NCI-H187 treated with DMSO at 0.1 percent for 48 hours (cell line): ENCODE measurements around the gene S100A14.
"Not testable (repeated sequence)": the region's sequence is repeated elsewhere in the genome, so short reads cannot be mapped to it uniquely, and the experiment has no call there.

Experiments used
- DNase-seq: peaks from one replicate; lab custom pipeline; 2025; lab: John Stamatoyannopoulos, UW

The S100A14 gene

DNA sequence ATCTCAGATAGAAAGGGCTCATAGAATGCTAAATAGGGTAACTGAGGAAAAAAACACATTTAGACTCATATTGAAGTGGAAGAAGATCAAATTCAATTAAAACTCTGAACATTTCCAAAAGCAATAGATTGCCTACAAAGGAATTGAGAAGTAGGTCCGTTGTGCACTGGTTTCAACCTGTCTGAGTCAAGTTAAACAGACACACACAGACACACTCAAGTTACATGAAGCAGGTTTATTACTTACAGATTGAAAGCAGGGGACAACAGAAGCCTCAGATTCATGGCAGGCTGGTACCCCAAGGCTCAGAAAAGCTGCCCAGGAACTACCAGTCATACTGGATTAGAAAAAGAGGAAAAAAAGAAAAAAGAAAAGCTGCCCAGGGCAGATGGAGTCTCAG is 29.8 kb downstream of the S100A14 start:
- no peak for DNase-seq

DNA sequence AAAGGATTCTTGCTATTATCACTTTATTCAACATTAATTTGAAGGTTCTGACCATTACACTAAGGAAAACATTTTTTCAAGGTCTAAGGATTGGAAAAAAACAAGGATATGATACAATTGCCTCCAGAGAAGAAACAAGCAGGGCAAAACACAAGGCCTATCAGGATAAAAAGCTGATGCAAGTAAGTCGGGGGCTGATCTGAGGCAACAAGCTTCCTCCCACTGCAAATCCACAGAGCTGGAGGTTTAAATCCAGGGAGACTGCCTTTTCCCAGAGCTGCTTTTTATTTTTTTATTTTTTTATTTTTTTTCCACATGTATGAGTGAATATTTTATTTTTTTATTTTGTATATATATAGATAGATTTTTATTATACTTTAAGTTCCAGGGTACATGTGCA is 31.1 kb downstream of the S100A14 start:
- DNase-seq: no peak

GRCh38 chr1:153583976-153584375 is 32.1 kb downstream of the S100A14 start:
- no peak for DNase-seq

DNA sequence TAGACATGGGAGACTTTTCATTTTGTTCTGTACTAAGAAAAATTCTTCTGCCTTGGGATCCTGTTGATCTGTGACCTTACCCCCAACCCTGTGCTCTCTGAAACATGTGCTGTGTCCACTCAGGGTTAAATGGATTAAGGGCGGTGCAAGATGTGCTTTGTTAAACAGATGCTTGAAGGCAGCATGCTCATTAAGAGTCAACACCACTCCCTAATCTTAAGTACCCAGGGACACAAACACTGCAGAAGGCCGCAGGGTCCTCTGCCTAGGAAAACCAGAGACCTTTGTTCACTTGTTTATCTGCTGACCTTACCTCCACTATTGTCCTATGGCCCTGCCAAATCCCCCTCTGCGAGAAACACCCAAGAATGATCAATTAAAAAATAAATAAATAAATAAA is 32.6 kb downstream of the S100A14 start:
- DNase-seq: not testable (repeated sequence)

- not testable (repeated sequence) for DNase-seq
Measured at GRCh38 chr1:153582836-153583235, 33.3 kb downstream of the S100A14 start.

- DNase-seq: no peak
Measured at GRCh38 chr1:153578936-153579335, 37.2 kb downstream of the S100A14 start.

- DNase-seq: no peak
Measured at GRCh38 chr1:153578490-153578889, 37.6 kb downstream of the S100A14 start.

DNA sequence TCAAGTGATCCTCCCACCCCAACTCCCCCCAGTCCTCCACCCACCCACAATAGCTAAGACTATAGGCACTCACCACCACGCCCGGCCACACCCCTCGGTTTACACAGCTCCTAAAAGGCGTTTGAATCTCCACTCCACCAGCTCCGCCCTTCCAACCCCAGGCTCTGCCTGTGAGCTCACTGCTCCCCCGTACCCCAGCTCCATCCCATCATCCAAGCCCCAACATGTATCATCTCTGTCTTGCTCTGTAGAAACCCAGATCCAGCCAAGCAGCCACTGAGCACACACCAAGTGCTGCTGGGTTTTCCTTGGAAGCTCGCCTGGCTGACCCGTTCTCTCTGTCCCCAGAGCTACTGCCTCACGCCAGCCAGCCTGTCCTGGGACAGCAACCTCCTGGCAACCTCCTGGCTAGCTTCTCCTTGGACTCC is 38.5 kb downstream of the S100A14 start:
- no peak for DNase-seq

- no peak for DNase-seq
Measured at GRCh38 chr1:153577138-153577537, 39.0 kb downstream of the S100A14 start.

DNA sequence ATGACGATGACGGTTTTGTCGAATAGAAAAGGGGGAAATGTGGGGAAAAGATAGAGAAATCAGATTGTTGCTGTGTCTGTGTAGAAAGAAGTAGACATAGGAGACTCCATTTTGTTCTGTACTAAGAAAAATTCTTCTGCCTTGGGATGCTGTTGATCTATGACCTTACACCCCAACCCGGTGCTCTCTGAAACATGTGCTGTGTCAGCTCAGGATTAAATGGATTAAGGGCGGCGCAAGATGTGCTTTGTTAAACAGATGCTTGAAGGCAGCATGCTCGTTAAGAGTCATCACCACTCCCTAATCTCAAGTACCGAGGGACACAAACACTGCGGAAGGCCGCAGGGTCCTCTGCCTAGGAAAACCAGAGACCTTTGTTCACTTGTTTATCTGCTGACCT is 40.6 kb downstream of the S100A14 start:
- not testable (repeated sequence) for DNase-seq

DNA sequence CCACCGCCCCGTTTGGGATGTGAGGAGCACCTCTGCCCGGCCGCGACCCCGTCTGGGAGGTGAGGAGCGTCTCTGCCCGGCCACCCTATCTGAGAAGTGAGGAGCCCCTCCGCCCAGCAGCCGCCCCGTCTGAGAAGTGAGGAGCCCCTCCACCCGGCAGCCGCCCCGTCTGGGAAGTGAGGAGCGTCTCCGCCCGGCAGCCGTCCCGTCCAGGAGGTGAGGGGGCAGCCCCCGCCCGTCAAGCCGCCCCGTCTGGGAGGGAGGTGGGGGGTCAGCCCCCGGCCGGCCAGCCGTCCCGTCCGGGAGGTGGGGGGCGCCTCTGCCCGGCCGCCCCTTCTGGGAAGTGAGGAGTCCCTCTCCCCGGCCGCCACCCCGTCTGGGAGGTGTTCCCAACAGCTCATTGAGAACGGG is 41.0 kb downstream of the S100A14 start:
- not testable (repeated sequence) for DNase-seq

- DNase-seq: no peak
Measured at GRCh38 chr1:153573351-153573750, 42.8 kb downstream of the S100A14 start.

DNA sequence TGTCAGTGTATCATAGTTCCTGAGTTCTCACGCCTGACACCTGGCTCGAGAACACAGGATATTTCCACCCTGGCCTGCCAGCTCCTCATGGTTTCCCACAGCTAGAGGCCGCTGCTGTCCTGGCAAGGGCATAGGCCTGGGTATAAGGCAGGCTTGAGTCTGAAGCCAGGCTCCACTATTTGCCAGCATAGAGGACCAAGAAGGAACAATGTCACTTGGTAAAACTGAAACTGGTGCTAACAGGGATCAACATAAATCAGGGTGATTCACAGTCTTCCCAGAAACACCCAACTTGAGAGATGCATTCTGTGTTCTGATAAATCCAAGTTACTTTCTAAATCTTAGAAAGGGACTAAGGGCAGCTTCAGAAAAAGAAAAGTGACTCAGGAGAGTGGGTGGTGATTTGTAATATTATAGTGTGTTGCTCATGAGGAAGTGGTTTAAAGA is 43.5 kb downstream of the S100A14 start:
- DNase-seq: no peak

GRCh38 chr1:153571706-153572105 is 44.4 kb downstream of the S100A14 start:
- DNase-seq: no peak

DNA sequence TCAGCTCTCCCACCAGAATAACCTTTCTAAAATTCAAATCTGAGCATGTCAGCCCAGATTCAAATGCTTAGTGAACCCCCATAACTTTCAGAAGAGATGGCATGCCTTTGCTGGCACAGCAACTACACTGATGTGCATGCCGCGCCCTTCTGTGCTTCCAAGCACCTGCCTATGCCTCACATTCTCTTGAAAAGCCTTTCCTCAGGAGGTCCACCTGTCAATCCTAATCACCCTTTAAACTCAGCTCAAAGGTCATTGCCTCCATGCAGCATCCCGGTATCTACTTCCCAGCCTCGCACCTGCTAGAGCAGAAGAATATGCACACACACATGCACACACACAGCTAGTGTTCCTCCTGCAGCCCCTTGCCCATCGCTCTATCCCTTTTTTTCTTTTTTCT is 45.3 kb downstream of the S100A14 start:
- no peak for DNase-seq

GRCh38 chr1:153569465-153569864 is 46.7 kb downstream of the S100A14 start:
- DNase-seq: no peak

DNA sequence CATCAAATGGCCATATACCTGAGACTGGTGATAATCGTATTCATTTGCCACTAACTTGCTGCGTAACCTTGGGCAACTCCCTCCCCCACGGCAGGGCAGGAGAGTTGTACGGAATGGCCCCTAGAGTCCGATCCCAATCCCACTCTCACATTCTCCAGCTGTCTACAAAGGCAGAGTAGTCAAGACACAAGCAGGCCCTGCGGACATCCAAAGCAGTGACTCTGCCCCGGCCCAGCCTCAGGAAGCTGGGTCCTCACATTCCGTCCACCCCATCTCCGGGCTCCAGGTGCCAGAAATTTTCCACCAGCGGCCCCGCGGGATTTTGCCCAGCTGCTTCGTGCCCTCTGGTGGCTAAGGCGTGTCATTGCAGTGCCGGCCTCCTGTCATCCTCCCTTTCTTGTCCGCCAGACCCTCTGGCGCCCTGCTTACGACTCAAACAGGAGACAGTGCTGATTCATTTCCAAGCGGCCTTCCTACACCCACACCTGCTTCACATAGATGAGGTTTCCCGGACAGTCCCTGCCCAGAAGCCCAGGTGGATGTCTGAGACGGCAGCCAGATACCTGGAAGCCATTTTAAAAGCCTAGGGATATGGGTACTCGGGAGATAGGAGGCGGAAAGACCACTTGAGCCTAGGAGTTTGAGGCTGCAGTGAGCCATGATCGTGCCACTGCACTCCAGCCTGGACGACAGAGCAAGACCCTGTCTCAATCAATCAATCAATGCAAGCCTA is 47.6 kb downstream of the S100A14 start:
- DNase-seq: peak; percentile 90

- no peak for DNase-seq
Measured at GRCh38 chr1:153567621-153568366, 48.3 kb downstream of the S100A14 start.

DNA sequence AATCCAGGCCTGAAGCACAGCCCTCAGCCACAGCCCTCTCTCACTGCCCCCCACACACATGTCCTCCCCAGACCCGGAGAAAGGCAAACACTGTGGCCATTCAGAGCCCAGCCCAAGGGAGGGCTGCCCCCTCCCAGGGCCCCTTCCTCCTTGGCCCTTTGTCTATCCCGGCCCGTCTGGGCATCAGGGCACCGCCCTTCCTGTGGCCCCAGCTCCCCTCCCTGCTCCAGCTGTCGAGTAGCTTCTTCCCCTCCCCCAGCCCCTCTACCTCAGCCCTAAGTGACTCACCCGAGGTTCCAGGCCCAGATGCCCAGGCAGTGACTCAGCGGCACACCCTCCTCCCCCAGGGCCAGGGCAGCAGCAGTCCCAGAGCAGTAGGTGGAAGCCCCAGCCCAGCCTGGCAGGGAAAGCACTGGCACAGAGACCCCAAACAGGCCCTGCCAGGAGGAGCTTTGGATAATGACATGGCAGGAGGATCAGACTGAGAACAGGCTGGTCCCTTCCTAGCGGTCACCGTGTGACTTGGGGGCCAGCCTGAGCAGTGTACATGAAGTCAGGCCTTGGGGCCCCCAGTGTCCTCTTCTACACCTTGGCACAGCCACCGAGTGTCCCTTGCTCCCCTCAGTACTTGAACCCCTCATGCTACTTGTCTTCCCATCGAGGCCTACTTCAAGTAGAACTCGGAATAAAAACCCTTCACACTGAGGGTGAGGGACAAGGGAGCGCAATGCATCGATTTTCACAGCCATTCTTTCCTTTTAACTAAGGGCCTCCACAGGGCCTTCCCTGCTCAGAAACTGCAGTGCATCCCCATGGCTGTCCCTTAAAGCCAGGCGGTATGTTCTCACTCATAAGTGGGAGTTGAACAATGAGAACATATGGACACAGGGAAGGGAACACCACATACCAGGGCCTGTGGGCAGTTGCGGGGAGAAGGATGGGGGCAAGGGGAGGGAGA is 49.4 kb downstream of the S100A14 start:
- no peak for DNase-seq

DNA sequence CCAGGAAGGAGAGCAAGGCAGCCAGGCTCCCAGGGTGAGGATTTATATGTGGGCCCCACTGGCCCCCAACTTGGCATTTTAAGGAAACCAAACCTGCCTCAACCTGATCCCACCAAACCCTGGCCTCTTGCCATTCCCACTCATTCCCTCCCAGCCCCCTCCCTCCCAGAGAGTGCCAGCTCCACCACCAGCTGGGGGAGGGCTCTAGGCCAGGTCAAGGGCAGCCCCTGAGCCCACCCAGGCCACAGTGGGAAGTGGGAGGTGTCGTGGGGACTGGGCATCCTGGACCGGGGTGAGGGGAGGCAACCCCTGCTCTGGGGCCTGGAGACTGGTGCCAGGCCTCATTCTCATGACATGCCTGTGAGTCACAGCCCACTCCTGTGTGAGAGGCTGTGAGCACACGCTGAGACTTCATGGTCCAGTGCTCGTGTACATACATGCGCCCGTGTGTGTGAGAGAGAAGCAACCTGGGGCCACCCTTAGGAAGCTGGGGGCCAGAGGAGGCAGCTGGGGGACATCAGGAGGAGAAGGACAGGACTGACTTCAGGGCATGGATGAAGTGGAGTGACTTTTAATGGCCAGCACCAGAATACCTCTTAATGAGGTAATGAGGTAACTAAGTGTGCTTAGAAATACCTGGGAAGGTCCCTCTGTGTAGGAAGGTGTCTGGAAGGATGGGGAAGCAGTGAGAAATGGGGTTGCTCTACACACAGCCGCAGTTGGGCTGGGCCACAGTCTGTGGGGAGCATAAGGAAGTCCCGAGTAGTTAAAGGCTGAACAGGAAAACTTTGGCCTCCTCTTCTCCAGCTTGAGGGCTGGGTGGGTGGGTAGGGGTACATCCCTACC is 50.4 kb downstream of the S100A14 start, which contains the start of gene S100A2:
Gene S100A2, minus strand, starts transcription at position 316 of the 846 bp plus-strand sequence. CDS start 1,967 bp downstream, outside the sequence.
- DNase-seq: no peak
